Erythroblast (primary cell): ENCODE measurements around the gene MFSD11.

Experiments
- GATA1 ChIP-seq: IDR thresholded peaks from 2 replicates; pipeline ENCODE4 v1.6.1; 2011; ENCODE audit warnings: low read depth, mild to moderate bottlenecking, control low read depth, low read length, moderate library complexity
- POLR2A ChIP-seq: IDR thresholded peaks from 2 replicates; pipeline ENCODE4 v1.6.1; 2011; ENCODE audit warnings: mild to moderate bottlenecking, low read length

DNA sequence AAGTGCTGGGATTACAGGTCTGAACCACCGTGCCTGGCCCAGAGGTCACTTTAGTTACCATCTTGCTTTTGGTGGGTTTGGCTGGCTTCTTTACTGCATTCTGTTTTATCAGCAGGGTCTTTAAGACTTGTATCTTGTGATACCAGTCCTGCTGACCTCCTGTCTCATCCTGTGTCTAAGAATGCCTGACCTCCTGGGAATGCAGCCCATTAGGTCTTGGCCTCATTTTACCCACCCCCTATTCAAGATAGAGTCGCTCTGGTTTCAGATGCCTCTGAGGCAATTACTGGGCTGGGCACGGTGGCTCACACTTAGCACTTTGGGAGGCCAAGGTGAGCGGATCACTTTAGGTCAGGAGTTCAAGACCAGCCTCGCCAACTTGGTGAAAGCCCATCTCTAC is 63.8 kb downstream of the MFSD11 start:
- TF ChIP-seq POLR2A = no peak
- no peak for TF ChIP-seq GATA1
